SK-N-SH treated with all-trans-retinoic acid at 6 μM for 48 hours (cell line): ENCODE results near the gene TAF12.

Source experiments
- ESRRG ChIP-seq: fragments of 250-450 bp; sonication (Bioruptor Pico); IDR thresholded peaks from 2 replicates; pipeline ENCODE4 v1.6.1; 2021; ENCODE audit warnings: mild to moderate bottlenecking
- GLIS3 ChIP-seq: fragments of 250-450 bp; sonication (Bioruptor Pico); IDR thresholded peaks from 2 replicates; pipeline ENCODE4 v1.5.0; 2020; ENCODE audit warnings: mild to moderate bottlenecking, moderate library complexity
- ISL1 ChIP-seq: fragments of 250-450 bp; sonication (Bioruptor Pico); IDR thresholded peaks from 2 replicates; pipeline ENCODE4 v2.1.2; 2022; ENCODE audit warnings: mild to moderate bottlenecking, moderate library complexity
- PATZ1 ChIP-seq: fragments of 250-450 bp; sonication (Bioruptor Pico); IDR thresholded peaks from 2 replicates; pipeline ENCODE4 v1.8.0; 2020; ENCODE audit warnings: mild to moderate bottlenecking, moderate library complexity, borderline replicate concordance
- SNAI2 ChIP-seq: fragments of 250-450 bp; sonication (Bioruptor Pico); IDR thresholded peaks from 2 replicates; pipeline ENCODE4 v1.5.0; 2020; ENCODE audit warnings: mild to moderate bottlenecking, moderate library complexity
- TCF4 ChIP-seq: fragments of 250-450 bp; sonication (Bioruptor Pico); IDR thresholded peaks from 2 replicates; pipeline ENCODE4 v1.8.0; 2021; ENCODE audit warnings: mild to moderate bottlenecking, moderate library complexity, borderline replicate concordance
- TOX ChIP-seq: fragments of 250-450 bp; sonication (Bioruptor Pico); IDR thresholded peaks from 2 replicates; pipeline ENCODE4 v1.8.0; 2021; ENCODE audit warnings: mild to moderate bottlenecking, moderate library complexity, borderline replicate concordance
- ZFP30 ChIP-seq: fragments of 450-650 bp; formaldehyde crosslinking; IDR thresholded peaks from 2 replicates; pipeline ENCODE4 v1.5.0; 2022; ENCODE audit warnings: mild to moderate bottlenecking, moderate library complexity

GRCh38 chr1:28644494-28644893 is 1.6 kb upstream of the TAF12 start:
- TF ChIP-seq TCF4 (CRISPR knock-in tag) (no peak), TOX (no peak), GLIS3 (CRISPR knock-in tag) (no peak), ESRRG (CRISPR knock-in tag) (no peak), SNAI2 (CRISPR knock-in tag) (no peak), ISL1 (CRISPR knock-in tag) (no peak), PATZ1 (CRISPR knock-in tag) (no peak), ZFP30 (CRISPR knock-in tag) (no peak)
